ENCODE measurements around the gene HSCB. TPM values are rescaled to one million over a fixed set of nuclear protein-coding genes. Genes with fewer than 3 reads are reported as not detected.

The HSCB gene
- total RNA-seq, 1 donor from 2014 or later = 9.8 TPM

DNA sequence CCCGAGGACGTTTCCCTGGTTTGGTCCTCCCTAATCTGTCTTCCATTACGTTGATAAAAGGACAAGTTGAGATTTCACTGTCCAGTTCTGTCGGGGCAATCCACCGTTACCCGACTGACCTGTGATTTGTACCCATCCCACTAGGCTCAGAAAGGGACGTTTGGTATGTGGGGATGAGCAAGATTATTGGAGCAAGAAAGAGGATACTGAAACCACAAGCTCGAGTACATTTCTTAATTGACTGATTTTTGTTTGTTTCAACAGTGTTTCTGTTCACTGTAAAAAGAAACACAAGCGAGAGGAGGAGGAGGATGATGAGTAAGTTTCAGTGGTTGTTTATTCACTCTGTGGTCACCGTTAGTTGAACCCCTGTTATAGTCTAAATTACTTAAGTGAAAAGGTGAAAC lies 31.6 kb downstream of the HSCB start:
- Histone ChIP-seq H3K36me3 (peaks cover 21% of the 10 kb centered on the region), H3K27ac (replicated peaks) (peak overlapping the region; percentile 98), H3K9me3 (replicated peaks) (peaks cover 5% of the 10 kb centered on the region), H3K4me1 (peaks cover 45% of the 10 kb centered on the region), H3K27me3 (ENCODE audit: low read depth) (no peaks in the 10 kb centered on the region), H3K4me3 (peak overlapping the region; percentile 80)
- TF ChIP-seq CTCF (IDR thresholded peaks at IDR 0.05; ENCODE audit: borderline replicate concordance) = no peak
- DNase-seq = no peak
- intact Hi-C loops (cut with micrococcal nuclease) = loop anchor here (10.0 kb wide), 1 partner anchor 741 kb away; no protein-coding TSS in a partner anchor

- DNase-seq = no peak
- Histone ChIP-seq H3K27ac (replicated peaks) (no peak overlapping the region), H3K9me3 (replicated peaks) (no peaks in the 10 kb centered on the region), H3K36me3 (peaks cover 21% of the 10 kb centered on the region), H3K27me3 (ENCODE audit: low read depth) (no peaks in the 10 kb centered on the region), H3K4me1 (peaks cover 54% of the 10 kb centered on the region), H3K4me3 (peak overlapping the region; percentile 80)
- TF ChIP-seq CTCF (IDR thresholded peaks at IDR 0.05; ENCODE audit: borderline replicate concordance) = no peak
- intact Hi-C loops (cut with micrococcal nuclease) = loop anchor here (10.0 kb wide), 1 partner anchor 740 kb away; no protein-coding TSS in a partner anchor
These were observed 32.5 kb downstream of the HSCB start for GRCh38 chr22:28774378-28774777.

DNA sequence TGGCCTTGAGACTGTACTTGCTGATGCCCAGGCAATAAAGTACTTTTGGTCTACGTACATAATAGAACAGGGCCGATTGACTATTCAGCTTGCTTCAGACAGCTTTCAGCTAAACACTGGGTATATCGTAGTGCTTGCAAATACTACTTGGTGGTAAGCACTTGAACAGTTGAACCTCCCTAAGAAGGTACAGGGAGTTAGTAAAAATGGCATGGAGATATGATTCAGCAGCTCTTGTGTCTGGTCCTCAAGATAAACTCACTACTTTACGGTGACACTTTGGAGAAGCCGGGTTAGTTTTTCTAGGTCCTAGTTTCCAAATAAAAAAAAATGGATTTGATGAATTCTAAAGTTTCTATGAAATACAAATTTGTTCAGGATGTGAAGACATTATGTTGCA lies 38.0 kb downstream of the HSCB start:
- H3K4me1 ChIP-seq = peaks cover 47% of the 10 kb centered on the region

GRCh38 chr22:28780296-28780695 lies 38.5 kb downstream of the HSCB start:
- Histone ChIP-seq H3K4me1 (peaks cover 42% of the 10 kb centered on the region), H3K4me3 (no peak overlapping the region), H3K9me3 (replicated peaks) (no peaks in the 10 kb centered on the region), H3K27me3 (ENCODE audit: low read depth) (no peaks in the 10 kb centered on the region), H3K27ac (replicated peaks) (no peak overlapping the region), H3K36me3 (peaks cover 58% of the 10 kb centered on the region)
- intact Hi-C loops (cut with micrococcal nuclease) = no loop called here
- TF ChIP-seq CTCF (IDR thresholded peaks at IDR 0.05; ENCODE audit: borderline replicate concordance) = no peak
- no peak for DNase-seq

More for the DNA sequence above, 38.0 kb downstream of the HSCB start:
- Histone ChIP-seq H3K9me3 (replicated peaks) (no peaks in the 10 kb centered on the region), H3K4me3 (no peak overlapping the region), H3K27ac (replicated peaks) (peak overlapping the region; percentile 1), H3K27me3 (ENCODE audit: low read depth) (no peaks in the 10 kb centered on the region), H3K36me3 (peaks cover 53% of the 10 kb centered on the region)
- intact Hi-C loops (cut with micrococcal nuclease) = loop anchor here (10.0 kb wide), 1 partner anchor 735 kb away; no protein-coding TSS in a partner anchor
- DNase-seq = no peak
- TF ChIP-seq CTCF (IDR thresholded peaks at IDR 0.05; ENCODE audit: borderline replicate concordance) = no peak

GRCh38 chr22:28783786-28784671 lies 42.2 kb downstream of the HSCB start:
- no peak for DNase-seq
- intact Hi-C loops (cut with micrococcal nuclease) = no loop called here
- no peaks in the 10 kb centered on the region for H3K9me3 ChIP-seq (replicated peaks)
- peaks cover 71% of the 10 kb centered on the region for H3K36me3 ChIP-seq
- TF ChIP-seq CTCF (IDR thresholded peaks at IDR 0.05; ENCODE audit: borderline replicate concordance) = no peak
- H3K4me1 ChIP-seq = peaks cover 25% of the 10 kb centered on the region
- H3K27ac ChIP-seq (replicated peaks) = no peak overlapping the region
- no peak overlapping the region for H3K4me3 ChIP-seq
- no peaks in the 10 kb centered on the region for H3K27me3 ChIP-seq (ENCODE audit: low read depth)
